GM18508 (cell line): ENCODE measurements around the gene TMEM163.

Experiments
- ATAC-seq: cut with Tn5 transposase; IDR thresholded peaks from one replicate; pipeline ENCODE4 v1.9.1; 2021; ENCODE audit warnings: moderate number of reproducible peaks; ENCODE audit not compliant: insufficient read depth, unreplicated experiment

The TMEM163 gene

GRCh38 chr2:134694411-134694810 lies 24.4 kb downstream of the TMEM163 start:
- no peak for ATAC-seq

- no peak for ATAC-seq
Measured at GRCh38 chr2:134693359-134694330, 25.2 kb downstream of the TMEM163 start.

GRCh38 chr2:134692499-134692898 lies 26.3 kb downstream of the TMEM163 start:
- no peak for ATAC-seq

- ATAC-seq: no peak
Measured at GRCh38 chr2:134690629-134691215, 28.1 kb downstream of the TMEM163 start.

- no peak for ATAC-seq
Measured at GRCh38 chr2:134689315-134689714, 29.5 kb downstream of the TMEM163 start.

GRCh38 chr2:134685967-134686366 lies 32.8 kb downstream of the TMEM163 start:
- no peak for ATAC-seq

- peak; percentile 78 for ATAC-seq
Measured at GRCh38 chr2:134683561-134684112, 35.2 kb downstream of the TMEM163 start.

GRCh38 chr2:134682726-134683125 lies 36.1 kb downstream of the TMEM163 start:
- ATAC-seq: no peak

GRCh38 chr2:134681201-134681600 lies 37.6 kb downstream of the TMEM163 start:
- no peak for ATAC-seq

- no peak for ATAC-seq
Measured at GRCh38 chr2:134679745-134680144, 39.1 kb downstream of the TMEM163 start.

GRCh38 chr2:134679294-134679693 lies 39.5 kb downstream of the TMEM163 start:
- ATAC-seq: no peak

GRCh38 chr2:134677856-134678756 lies 40.7 kb downstream of the TMEM163 start:
- ATAC-seq: no peak

- ATAC-seq: no peak
Measured at GRCh38 chr2:134676960-134677359, 41.8 kb downstream of the TMEM163 start.

- ATAC-seq: no peak
Measured at GRCh38 chr2:134675314-134675713, 43.5 kb downstream of the TMEM163 start.

- no peak for ATAC-seq
Measured at GRCh38 chr2:134674687-134675086, 44.1 kb downstream of the TMEM163 start.

- no peak for ATAC-seq
Measured at GRCh38 chr2:134671513-134671912, 47.3 kb downstream of the TMEM163 start.

- ATAC-seq: no peak
Measured at GRCh38 chr2:134670955-134671354, 47.8 kb downstream of the TMEM163 start.

- no peak for ATAC-seq
Measured at GRCh38 chr2:134669731-134670669, 48.8 kb downstream of the TMEM163 start.

- peak; percentile 56 for ATAC-seq
Measured at GRCh38 chr2:134668821-134669220, 50.0 kb downstream of the TMEM163 start.
